ENCODE data around the gene RAI1. TPM values are rescaled to one million over a fixed set of nuclear protein-coding genes. Genes with fewer than 3 reads are reported as not detected.

RAI1 gene
- total and polyA plus RNA-seq, 10 of the 15 experiments (the other 5 are each of a cell fraction or from before 2014, with no cell fraction given): 0.66 to 37.7 (median 6.0) TPM

GRCh38 chr17:17699491-17699890, 18.2 kb downstream of the RAI1 start (continued):
- TF ChIP-seq SMC3 (IDR thresholded peaks at IDR 0.05; ENCODE audit: borderline replicate concordance, low read length) (no peak), RAD21 (IDR thresholded peaks at IDR 0.05; ENCODE audit: insufficient read depth, low read depth, low read length) (no peak), ZBTB40 (IDR thresholded peaks at IDR 0.05; ENCODE audit: borderline replicate concordance) (no peak)

- H2AFZ ChIP-seq (ENCODE audit: control insufficient read depth, low read depth, low read length): no peak overlapping the region
- in situ Hi-C loops (cut with MboI): no loop called here
- 0 out of 2 replicates have a peak, but pooled peaks cover 3% of the 10 kb centered on the region for H4K20me1 ChIP-seq (ENCODE audit: control insufficient read depth, insufficient read depth)
- peaks cover 8% of the 10 kb centered on the region for H3K4me1 ChIP-seq (ENCODE audit: control insufficient read depth, insufficient read depth, low read length)
- BruUV-seq (replicated peaks): no TSS peak
- intact Hi-C loops (cut with micrococcal nuclease; ENCODE audit: unreplicated experiment): no loop called here
- CTCF ChIA-PET: no interaction called here
- no peak overlapping the region for H3K27ac ChIP-seq (ENCODE audit: control insufficient read depth, insufficient read depth)
- H3K9me3 ChIP-seq (replicated peaks; ENCODE audit: control insufficient read depth, insufficient read depth, low read length): no peaks in the 10 kb centered on the region
- no peak for DNase-seq (ENCODE audit: low read depth, low spot score)
- no peaks in the 10 kb centered on the region for H3K27me3 ChIP-seq (replicated peaks in 1 of 2; ENCODE audit: control insufficient read depth in 2 of 2, insufficient read depth in 2 of 2, low read length in 1 of 2)
- H3K79me2 ChIP-seq (ENCODE audit: control insufficient read depth, insufficient read depth, low read length): peaks cover 57% of the 10 kb centered on the region
- FAIRE-seq: no peak
- SMC1A ChIA-PET (ENCODE audit: uncharacterized antibody, unreplicated experiment): interaction anchor here (0.6 kb wide), 1 partner anchor 332 kb away, joined by 3 read pairs; no protein-coding TSS in a partner anchor
- POLR2A ChIA-PET: no interaction called here
- no peak overlapping the region for H3K9ac ChIP-seq (ENCODE audit: control insufficient read depth, insufficient read depth, low read length)
- RAD21 ChIA-PET (ENCODE audit: unreplicated experiment): no interaction called here
- peaks cover 5 to 6% of the 10 kb centered on the region in 2 experiments; a peak in 3 of 4 replicates for H3K36me3 ChIP-seq (ENCODE audit: control insufficient read depth in 2 of 2, insufficient read depth in 2 of 2, low read length in 1 of 2)
- no peak for TF ChIP-seq ATF2 (IDR thresholded peaks at IDR 0.05; ENCODE audit: low read length)
- no peak for TF ChIP-seq ZNF384 (IDR thresholded peaks at IDR 0.05; ENCODE audit: borderline replicate concordance, low read depth, low read length)
- TF ChIP-seq YBX1 (IDR thresholded peaks at IDR 0.05): no peak
- no peak for TF ChIP-seq CEBPZ (IDR thresholded peaks at IDR 0.05; ENCODE audit: low read depth, low read length)
- no peak for TF ChIP-seq BMI1 (IDR thresholded peaks at IDR 0.05; ENCODE audit: borderline replicate concordance)
- no peak for TF ChIP-seq NR2F1 (conservative IDR thresholded peaks at IDR 0.05)
- TF ChIP-seq CHD1 (IDR thresholded peaks at IDR 0.05; ENCODE audit: low read depth, low read length): no peak
- no peak for TF ChIP-seq ZNF24 (IDR thresholded peaks at IDR 0.05)
- TF ChIP-seq TBL1XR1 (IDR thresholded peaks at IDR 0.05; ENCODE audit: low read depth, low read length): no peak
- no peak for ATAC-seq
- H3K4me3 ChIP-seq: no peak overlapping the region
- H3K4me2 ChIP-seq (ENCODE audit: control insufficient read depth, insufficient read depth): no peak overlapping the region
- WGBS (ENCODE audit: insufficient coverage, insufficient replicate concordance, low lambda C conversion rate, missing lambda C conversion rate): 95% methylated on average over 61 of the region's 86 CpGs
Observed at GRCh38 chr17:17700251-17700969, 19.2 kb downstream of the RAI1 start.
